PC-9 (cell line): ENCODE measurements around the gene PCNA.

ENCODE experiments used
- EZH2 ChIP-seq: fragments of 200-600 bp; sonication (generic); IDR thresholded peaks from 2 replicates; pipeline ENCODE4 v1.8.0; 2017; ENCODE audit warnings: antibody characterized with exemption, low read depth
- TF ChIP-seq, protein P1 (sequence below): fragments of 200-600 bp; sonication (generic); conservative IDR thresholded peaks from 2 replicates; pipeline ENCODE4 v1.6.1; 2017; ENCODE audit warnings: mixed run types, antibody characterized with exemption, mild to moderate bottlenecking, moderate library complexity

DNA sequence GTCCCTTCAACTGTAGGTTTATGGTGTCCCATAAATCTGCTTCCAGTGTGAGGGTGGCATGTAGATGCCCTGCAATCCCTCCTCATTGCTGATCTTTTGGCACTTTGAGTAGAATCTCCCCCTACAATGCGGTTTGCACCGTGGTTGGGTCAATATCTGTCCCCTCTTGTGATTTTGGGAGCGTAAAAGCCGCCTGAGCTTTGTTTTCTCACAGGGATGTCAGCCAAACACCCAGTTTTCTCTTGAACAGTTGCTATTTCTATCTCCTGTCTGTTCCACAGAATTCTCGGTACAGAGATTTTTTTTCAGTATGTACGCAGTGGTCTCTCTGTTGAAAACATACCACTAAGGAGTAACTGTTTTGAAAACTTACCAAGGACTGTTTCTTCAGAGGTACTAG is 28.8 kb upstream of the PCNA start:
- TF ChIP-seq, protein P1, sequence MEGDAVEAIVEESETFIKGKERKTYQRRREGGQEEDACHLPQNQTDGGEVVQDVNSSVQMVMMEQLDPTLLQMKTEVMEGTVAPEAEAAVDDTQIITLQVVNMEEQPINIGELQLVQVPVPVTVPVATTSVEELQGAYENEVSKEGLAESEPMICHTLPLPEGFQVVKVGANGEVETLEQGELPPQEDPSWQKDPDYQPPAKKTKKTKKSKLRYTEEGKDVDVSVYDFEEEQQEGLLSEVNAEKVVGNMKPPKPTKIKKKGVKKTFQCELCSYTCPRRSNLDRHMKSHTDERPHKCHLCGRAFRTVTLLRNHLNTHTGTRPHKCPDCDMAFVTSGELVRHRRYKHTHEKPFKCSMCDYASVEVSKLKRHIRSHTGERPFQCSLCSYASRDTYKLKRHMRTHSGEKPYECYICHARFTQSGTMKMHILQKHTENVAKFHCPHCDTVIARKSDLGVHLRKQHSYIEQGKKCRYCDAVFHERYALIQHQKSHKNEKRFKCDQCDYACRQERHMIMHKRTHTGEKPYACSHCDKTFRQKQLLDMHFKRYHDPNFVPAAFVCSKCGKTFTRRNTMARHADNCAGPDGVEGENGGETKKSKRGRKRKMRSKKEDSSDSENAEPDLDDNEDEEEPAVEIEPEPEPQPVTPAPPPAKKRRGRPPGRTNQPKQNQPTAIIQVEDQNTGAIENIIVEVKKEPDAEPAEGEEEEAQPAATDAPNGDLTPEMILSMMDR: no peak
- no peak for TF ChIP-seq EZH2
